ENCODE measurements around the gene GNGT1.

The GNGT1 gene

DNA sequence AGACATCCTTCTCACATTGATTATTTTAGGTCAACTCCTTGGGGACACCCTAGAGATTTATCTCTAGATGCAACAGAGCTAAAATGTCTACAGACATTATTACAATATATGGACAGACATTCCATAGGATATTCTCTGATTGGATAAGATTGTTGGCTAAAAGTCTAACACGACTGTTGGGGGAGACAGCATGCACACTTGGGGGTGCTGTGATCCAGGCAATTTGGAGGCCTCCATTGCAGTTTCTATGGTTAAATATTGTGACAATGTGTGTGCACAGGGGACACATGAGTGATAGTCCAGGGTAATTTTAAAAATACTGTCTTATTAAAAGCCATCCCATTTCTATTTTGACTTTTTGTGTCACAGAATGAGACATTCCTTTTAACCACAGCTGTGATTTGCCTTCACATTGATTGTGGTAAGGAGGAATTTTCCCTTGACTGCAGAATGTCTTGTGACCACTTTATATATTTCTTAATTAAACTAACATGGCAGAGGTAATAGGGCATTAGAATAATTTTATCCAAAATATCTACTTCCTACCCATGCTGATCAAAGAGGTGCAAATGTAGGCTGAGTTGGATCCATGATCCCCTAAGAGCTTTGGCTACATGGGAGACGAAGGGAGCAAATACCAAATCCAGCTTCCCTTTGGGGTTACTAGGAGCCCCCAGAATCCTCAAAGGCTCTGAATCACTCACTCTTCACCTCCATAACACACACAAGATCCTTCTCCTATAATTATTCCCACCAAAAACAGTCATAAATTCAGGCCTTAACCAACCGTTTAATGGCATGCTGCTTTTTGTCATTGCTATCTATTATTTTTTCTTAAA, 23.1 kb upstream of the GNGT1 start:
- no peak for TF ChIP-seq OSR1 (CRISPR knock-in tag; IDR thresholded peaks at IDR 0.05)
- 0 out of 2 replicates have a peak, but pooled peaks have one; percentile 25 for TF ChIP-seq BACH2 (CRISPR knock-in tag; IDR thresholded peaks at IDR 0.05; ENCODE audit: borderline replicate concordance)
- TF ChIP-seq, protein P1, sequence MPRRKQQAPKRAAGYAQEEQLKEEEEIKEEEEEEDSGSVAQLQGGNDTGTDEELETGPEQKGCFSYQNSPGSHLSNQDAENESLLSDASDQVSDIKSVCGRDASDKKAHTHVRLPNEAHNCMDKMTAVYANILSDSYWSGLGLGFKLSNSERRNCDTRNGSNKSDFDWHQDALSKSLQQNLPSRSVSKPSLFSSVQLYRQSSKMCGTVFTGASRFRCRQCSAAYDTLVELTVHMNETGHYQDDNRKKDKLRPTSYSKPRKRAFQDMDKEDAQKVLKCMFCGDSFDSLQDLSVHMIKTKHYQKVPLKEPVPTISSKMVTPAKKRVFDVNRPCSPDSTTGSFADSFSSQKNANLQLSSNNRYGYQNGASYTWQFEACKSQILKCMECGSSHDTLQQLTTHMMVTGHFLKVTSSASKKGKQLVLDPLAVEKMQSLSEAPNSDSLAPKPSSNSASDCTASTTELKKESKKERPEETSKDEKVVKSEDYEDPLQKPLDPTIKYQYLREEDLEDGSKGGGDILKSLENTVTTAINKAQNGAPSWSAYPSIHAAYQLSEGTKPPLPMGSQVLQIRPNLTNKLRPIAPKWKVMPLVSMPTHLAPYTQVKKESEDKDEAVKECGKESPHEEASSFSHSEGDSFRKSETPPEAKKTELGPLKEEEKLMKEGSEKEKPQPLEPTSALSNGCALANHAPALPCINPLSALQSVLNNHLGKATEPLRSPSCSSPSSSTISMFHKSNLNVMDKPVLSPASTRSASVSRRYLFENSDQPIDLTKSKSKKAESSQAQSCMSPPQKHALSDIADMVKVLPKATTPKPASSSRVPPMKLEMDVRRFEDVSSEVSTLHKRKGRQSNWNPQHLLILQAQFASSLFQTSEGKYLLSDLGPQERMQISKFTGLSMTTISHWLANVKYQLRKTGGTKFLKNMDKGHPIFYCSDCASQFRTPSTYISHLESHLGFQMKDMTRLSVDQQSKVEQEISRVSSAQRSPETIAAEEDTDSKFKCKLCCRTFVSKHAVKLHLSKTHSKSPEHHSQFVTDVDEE (CRISPR knock-in tag; IDR thresholded peaks at IDR 0.05): no peak
- TF ChIP-seq, protein P2, sequence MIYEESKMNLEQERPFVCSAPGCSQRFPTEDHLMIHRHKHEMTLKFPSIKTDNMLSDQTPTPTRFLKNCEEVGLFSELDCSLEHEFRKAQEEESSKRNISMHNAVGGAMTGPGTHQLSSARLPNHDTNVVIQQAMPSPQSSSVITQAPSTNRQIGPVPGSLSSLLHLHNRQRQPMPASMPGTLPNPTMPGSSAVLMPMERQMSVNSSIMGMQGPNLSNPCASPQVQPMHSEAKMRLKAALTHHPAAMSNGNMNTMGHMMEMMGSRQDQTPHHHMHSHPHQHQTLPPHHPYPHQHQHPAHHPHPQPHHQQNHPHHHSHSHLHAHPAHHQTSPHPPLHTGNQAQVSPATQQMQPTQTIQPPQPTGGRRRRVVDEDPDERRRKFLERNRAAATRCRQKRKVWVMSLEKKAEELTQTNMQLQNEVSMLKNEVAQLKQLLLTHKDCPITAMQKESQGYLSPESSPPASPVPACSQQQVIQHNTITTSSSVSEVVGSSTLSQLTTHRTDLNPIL (CRISPR knock-in tag; IDR thresholded peaks at IDR 0.05; ENCODE audit: low read depth): no peak
- no peak for TF ChIP-seq GLIS3 (CRISPR knock-in tag; IDR thresholded peaks at IDR 0.05)
- TF ChIP-seq, protein P3, sequence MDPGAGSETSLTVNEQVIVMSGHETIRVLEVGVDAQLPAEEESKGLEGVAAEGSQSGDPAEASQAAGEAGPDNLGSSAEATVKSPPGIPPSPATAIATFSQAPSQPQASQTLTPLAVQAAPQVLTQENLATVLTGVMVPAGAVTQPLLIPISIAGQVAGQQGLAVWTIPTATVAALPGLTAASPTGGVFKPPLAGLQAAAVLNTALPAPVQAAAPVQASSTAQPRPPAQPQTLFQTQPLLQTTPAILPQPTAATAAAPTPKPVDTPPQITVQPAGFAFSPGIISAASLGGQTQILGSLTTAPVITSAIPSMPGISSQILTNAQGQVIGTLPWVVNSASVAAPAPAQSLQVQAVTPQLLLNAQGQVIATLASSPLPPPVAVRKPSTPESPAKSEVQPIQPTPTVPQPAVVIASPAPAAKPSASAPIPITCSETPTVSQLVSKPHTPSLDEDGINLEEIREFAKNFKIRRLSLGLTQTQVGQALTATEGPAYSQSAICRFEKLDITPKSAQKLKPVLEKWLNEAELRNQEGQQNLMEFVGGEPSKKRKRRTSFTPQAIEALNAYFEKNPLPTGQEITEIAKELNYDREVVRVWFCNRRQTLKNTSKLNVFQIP (CRISPR knock-in tag; IDR thresholded peaks at IDR 0.05; ENCODE audit: borderline replicate concordance, low read depth): no peak
- no peak for ATAC-seq

DNA sequence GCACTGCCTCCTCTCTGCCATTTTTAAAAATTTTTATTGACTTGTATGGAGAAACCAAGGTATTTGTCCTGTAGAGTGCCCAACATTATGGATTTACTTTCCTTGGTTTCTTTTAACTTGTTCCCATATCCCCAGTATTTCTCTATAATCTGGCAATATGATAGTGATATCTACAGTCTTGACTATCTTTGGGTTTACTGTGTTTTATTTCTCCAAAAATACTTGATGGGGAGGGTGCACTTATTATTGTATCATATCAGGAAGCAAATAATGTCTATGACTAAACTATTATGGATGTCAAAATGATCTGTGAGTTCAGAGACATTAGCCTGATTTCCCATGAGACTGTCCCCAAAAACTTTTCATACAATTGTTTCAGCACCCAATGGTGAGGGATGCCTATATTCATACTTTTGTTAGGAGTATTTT, 22.4 kb upstream of the GNGT1 start:
- TF ChIP-seq TCF4 (CRISPR knock-in tag; IDR thresholded peaks at IDR 0.05; ENCODE audit: borderline replicate concordance) (no peak), ZFP3 (CRISPR knock-in tag; IDR thresholded peaks at IDR 0.05) (no peak), ARNTL (CRISPR knock-in tag; IDR thresholded peaks at IDR 0.05; ENCODE audit: borderline replicate concordance, low read depth) (no peak), ZNF565 (CRISPR knock-in tag; conservative IDR thresholded peaks at IDR 0.05; ENCODE audit: low read depth) (no peak), TOX (CRISPR knock-in tag; IDR thresholded peaks at IDR 0.05; ENCODE audit: borderline replicate concordance) (no peak), PPARA (CRISPR knock-in tag; IDR thresholded peaks at IDR 0.05; ENCODE audit: borderline replicate concordance) (no peak), OSR1 (CRISPR knock-in tag; IDR thresholded peaks at IDR 0.05) (no peak), GLIS3 (CRISPR knock-in tag; IDR thresholded peaks at IDR 0.05) (no peak), ZFP30 (CRISPR knock-in tag; IDR thresholded peaks at IDR 0.05) (no peak), BACH2 (CRISPR knock-in tag; IDR thresholded peaks at IDR 0.05; ENCODE audit: borderline replicate concordance) (no peak), CSDC2 (CRISPR knock-in tag; IDR thresholded peaks at IDR 0.05) (no peak), ISL1 (CRISPR knock-in tag; IDR thresholded peaks at IDR 0.05) (no peak), RARB (CRISPR knock-in tag; IDR thresholded peaks at IDR 0.05) (no peak), ESRRG (CRISPR knock-in tag; IDR thresholded peaks at IDR 0.05) (no peak), SNAI2 (CRISPR knock-in tag; IDR thresholded peaks at IDR 0.05) (no peak)
- TF ChIP-seq, protein P1 (CRISPR knock-in tag; IDR thresholded peaks at IDR 0.05): no peak
- TF ChIP-seq, protein P2 (CRISPR knock-in tag; IDR thresholded peaks at IDR 0.05; ENCODE audit: low read depth): no peak
- TF ChIP-seq, protein P3 (CRISPR knock-in tag; IDR thresholded peaks at IDR 0.05; ENCODE audit: borderline replicate concordance, low read depth): no peak
- TF ChIP-seq, protein P4, sequence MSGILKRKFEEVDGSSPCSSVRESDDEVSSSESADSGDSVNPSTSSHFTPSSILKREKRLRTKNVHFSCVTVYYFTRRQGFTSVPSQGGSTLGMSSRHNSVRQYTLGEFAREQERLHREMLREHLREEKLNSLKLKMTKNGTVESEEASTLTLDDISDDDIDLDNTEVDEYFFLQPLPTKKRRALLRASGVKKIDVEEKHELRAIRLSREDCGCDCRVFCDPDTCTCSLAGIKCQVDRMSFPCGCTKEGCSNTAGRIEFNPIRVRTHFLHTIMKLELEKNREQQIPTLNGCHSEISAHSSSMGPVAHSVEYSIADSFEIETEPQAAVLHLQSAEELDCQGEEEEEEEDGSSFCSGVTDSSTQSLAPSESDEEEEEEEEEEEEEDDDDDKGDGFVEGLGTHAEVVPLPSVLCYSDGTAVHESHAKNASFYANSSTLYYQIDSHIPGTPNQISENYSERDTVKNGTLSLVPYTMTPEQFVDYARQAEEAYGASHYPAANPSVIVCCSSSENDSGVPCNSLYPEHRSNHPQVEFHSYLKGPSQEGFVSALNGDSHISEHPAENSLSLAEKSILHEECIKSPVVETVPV (CRISPR knock-in tag; IDR thresholded peaks at IDR 0.05): no peak
- ATAC-seq: no peak

Measured in SK-N-SH treated with all-trans-retinoic acid at 6 μM for 48 hours (cell line).